K562 (cell line): ENCODE results near the gene WNT6. TPM values are rescaled to one million over a fixed set of nuclear protein-coding genes. Genes with fewer than 3 reads are reported as not detected.

Experiments
- ATAC-seq: fragments of 200-7000 bp; cut with Tn5 transposase; 3 replicates; pipeline ENCODE4 v1.9.1; 2020; ENCODE audit warnings: moderate library complexity
- BruUV-seq: library from RNA; stranded (reverse); fragments of 400-500 nt; replicated peaks from 2 replicates; lab custom pipeline; 2021; lab: Mats Ljungman, UMichigan
- CTCF ChIA-PET: fragments of 300-600 bp; formaldehyde crosslinking; extraction: SDS; loops from one replicate; lab custom pipeline; 2021; ENCODE audit warnings: low intra/inter-chr PET ratio; lab: Yijun Ruan, JAX
- POLR2A ChIA-PET: fragments of 300-600, 350-650 bp; sonication (Branson Sonifier 250); formaldehyde crosslinking; extraction: SDS; loops from one replicate; lab custom pipeline; 2021; ENCODE audit warnings: antibody characterized with exemption, inconsistent platforms; lab: Yijun Ruan, JAX
- DNase-seq, 4 experiments: peaks; one replicate each; pipeline versions ENCODE4 v3.0.0 to v3.0.0-alpha.2; 2011 to 2018; ENCODE audit warnings: low spot score in 3 of 4, mixed read lengths in 3 of 4; ENCODE audit errors: extremely low read depth in 1 of 4
- FAIRE-seq: peaks from 2 replicates; lab custom pipeline; 2011; peaks lifted over from hg19 to GRCh38; lab: Jason Lieb, UNC
- H2AFZ ChIP-seq: 2 replicates; pipeline ENCODE4 v1.6.0; 2011; ENCODE audit warnings: low read depth, low read length, control low read depth, inconsistent platforms
- H3K27ac ChIP-seq: fragments of 200-600 bp; 3 replicates; pipeline ENCODE4 v1.8.0; 2011; ENCODE audit warnings: low read depth, mild to moderate bottlenecking, control low read depth, inconsistent platforms, low read length, moderate library complexity, mixed read lengths; ENCODE audit errors: extremely low read depth
- H3K27me3 ChIP-seq, 2 experiments: fragments of 300-600 bp in 1 of 2; 2 replicates in 1 of 2; 3 replicates in 1 of 2; pipeline versions ENCODE4 v1.6.0 to v1.8.0; 2011; ENCODE audit warnings: inconsistent platforms in 2 of 2, low read length in 2 of 2, mild to moderate bottlenecking in 1 of 2, mixed read lengths in 1 of 2, moderate library complexity in 1 of 2; ENCODE audit not compliant: control insufficient read depth in 2 of 2, insufficient read depth in 2 of 2
- H3K36me3 ChIP-seq: fragments of 300-600 bp; 3 replicates; pipeline ENCODE4 v1.8.0; 2011; ENCODE audit warnings: mild to moderate bottlenecking, low read length, inconsistent platforms; ENCODE audit not compliant: control insufficient read depth, insufficient read depth
- H3K4me1 ChIP-seq, 2 experiments: fragments of 200-600 bp in 1 of 2; replicated peaks in 1 of 2; 2 replicates in 1 of 2; 3 replicates in 1 of 2; pipeline versions ENCODE4 v1.5.1 to v1.8.0; 2011; ENCODE audit warnings: inconsistent platforms in 2 of 2, low read length in 2 of 2, mild to moderate bottlenecking in 1 of 2, mixed read lengths in 1 of 2, moderate library complexity in 1 of 2; ENCODE audit not compliant: control insufficient read depth in 2 of 2, insufficient read depth in 2 of 2
- H3K4me2 ChIP-seq: 2 replicates; pipeline ENCODE4 v1.6.1; 2011; ENCODE audit warnings: low read length, control low read depth, inconsistent platforms, mixed read lengths; ENCODE audit not compliant: insufficient read depth
- H3K4me3 ChIP-seq: fragments of 200-600 bp; sonication (generic), shearing (Covaris generic); 2 replicates; pipeline ENCODE4 v1.5.1; 2016; ENCODE audit warnings: control low read depth, inconsistent platforms
- H3K79me2 ChIP-seq: fragments of 200-600 bp; 3 replicates; pipeline ENCODE4 v1.8.0; 2011; ENCODE audit warnings: low read length, inconsistent platforms; ENCODE audit not compliant: control insufficient read depth, insufficient read depth
- H3K9ac ChIP-seq, 2 experiments: 2 replicates each; pipeline versions ENCODE4 v1.6.0 to v1.6.1; 2011; ENCODE audit warnings: low read depth in 2 of 2, low read length in 2 of 2, control low read depth in 1 of 2, inconsistent platforms in 1 of 2, mild to moderate bottlenecking in 1 of 2, mixed read lengths in 1 of 2; ENCODE audit not compliant: insufficient read depth in 1 of 2
- H3K9me1 ChIP-seq: one replicate; pipeline ENCODE4 v1.6.0; 2011; ENCODE audit warnings: inconsistent platforms, mild to moderate bottlenecking, low read length, moderate library complexity; ENCODE audit not compliant: control insufficient read depth, insufficient read depth
- H3K9me3 ChIP-seq: replicated peaks from 2 replicates; pipeline ENCODE4 v1.5.1; 2011; ENCODE audit warnings: low read depth, low read length, inconsistent platforms; ENCODE audit not compliant: control insufficient read depth, insufficient read depth
- H4K20me1 ChIP-seq: replicated peaks from 2 replicates; pipeline ENCODE4 v1.6.1; 2011; ENCODE audit warnings: low read length, inconsistent platforms, mixed read lengths; ENCODE audit not compliant: control insufficient read depth, insufficient read depth
- E4F1 ChIP-seq: fragments of 250-450 bp; sonication (Bioruptor Pico); IDR thresholded peaks from 2 replicates; pipeline ENCODE4 v1.5.0; 2021; ENCODE audit warnings: mild to moderate bottlenecking, borderline replicate concordance
- EHMT2 ChIP-seq: fragments of 450-650 bp; IDR thresholded peaks from 2 replicates; pipeline ENCODE4 v1.6.1; 2018; ENCODE audit warnings: antibody characterized with exemption
- ELF2 ChIP-seq: fragments of 250-450 bp; sonication (Bioruptor Pico); IDR thresholded peaks from 2 replicates; pipeline ENCODE4 v1.5.0; 2021; ENCODE audit warnings: mild to moderate bottlenecking
- FOXM1 ChIP-seq, 2 experiments: fragments of 450-650 bp in 1 of 2; sonication (generic) in 1 of 2; formaldehyde crosslinking in 1 of 2; IDR thresholded peaks; 2 replicates each; pipeline versions ENCODE4 v1.6.1 to v1.9.0; 2017 to 2022; ENCODE audit warnings: low read depth in 2 of 2, mild to moderate bottlenecking in 2 of 2, missing genetic modification reagents in 1 of 2, moderate library complexity in 1 of 2
- HDAC2 ChIP-seq: fragments of 450-650 bp; IDR thresholded peaks from 2 replicates; pipeline ENCODE4 v1.6.1; 2016; ENCODE audit warnings: mild to moderate bottlenecking
- HNRNPLL ChIP-seq: fragments of 200-400 bp; formaldehyde crosslinking; IDR thresholded peaks from 2 replicates; pipeline ENCODE4 v1.6.1; 2017; ENCODE audit warnings: low read length, low read depth, mild to moderate bottlenecking; ENCODE audit not compliant: poor library complexity, severe bottlenecking
- JUN ChIP-seq, 2 experiments: sonication (generic) in 1 of 2; formaldehyde crosslinking in 1 of 2; IDR thresholded peaks; 2 replicates each; pipeline versions ENCODE4 v1.6.1 to v1.8.0; 2012 to 2022; ENCODE audit warnings: borderline replicate concordance in 2 of 2, mild to moderate bottlenecking in 2 of 2, improper control_type of control experiment in 1 of 2, low read depth in 1 of 2, low read length in 1 of 2, missing genetic modification reagents in 1 of 2
- NFIC ChIP-seq: fragments of 450-650 bp; IDR thresholded peaks from 2 replicates; pipeline ENCODE4 v1.6.1; 2017; ENCODE audit warnings: mild to moderate bottlenecking, inconsistent platforms
- PRMT5 ChIP-seq: sonication (generic); formaldehyde crosslinking; IDR thresholded peaks from 2 replicates; pipeline ENCODE4 v1.5.0; 2020; ENCODE audit warnings: missing genetic modification reagents
- SIN3B ChIP-seq: fragments of 450-650 bp; IDR thresholded peaks from 2 replicates; pipeline ENCODE4 v1.6.1; 2017; ENCODE audit warnings: low read depth, mild to moderate bottlenecking, moderate library complexity
- SMAD1 ChIP-seq: fragments of 150-350 bp; IDR thresholded peaks from 2 replicates; pipeline ENCODE4 v1.6.1; 2014; ENCODE audit warnings: low read length, low read depth; ENCODE audit not compliant: partially characterized antibody
- SPI1 ChIP-seq: IDR thresholded peaks from 2 replicates; pipeline ENCODE4 v1.6.1; 2011; ENCODE audit warnings: low read depth, low read length, control low read depth, borderline replicate concordance
- TAF9B ChIP-seq: fragments of 450-650 bp; IDR thresholded peaks from 2 replicates; pipeline ENCODE4 v1.6.1; 2018; ENCODE audit warnings: mild to moderate bottlenecking; ENCODE audit not compliant: partially characterized antibody
- TFAM ChIP-seq: fragments of 250-450 bp; sonication (Bioruptor Pico); conservative IDR thresholded peaks from 2 replicates; pipeline ENCODE4 v1.5.0; 2021; ENCODE audit warnings: mild to moderate bottlenecking, moderate library complexity
- ZNF274 ChIP-seq: IDR thresholded peaks from 2 replicates; pipeline ENCODE4 v1.6.1; 2011; ENCODE audit warnings: low read depth, mild to moderate bottlenecking, low read length, moderate library complexity, borderline replicate concordance
- ZNF436 ChIP-seq: fragments of 250-450, 450-650 bp; sonication (Bioruptor Pico); formaldehyde crosslinking; IDR thresholded peaks from 2 replicates; pipeline ENCODE4 v1.7.0; 2020; ENCODE audit warnings: mild to moderate bottlenecking
- WGBS: fragments of 100-300 bp; shearing (Covaris generic); methylation state at CpG from one replicate; pipeline ENCODE4 v1.1.6; 2016; ENCODE audit warnings: low coverage, mixed read lengths; ENCODE audit not compliant: insufficient coverage; ENCODE audit errors: missing lambda C conversion rate; 5-methylcytosine and 5-hydroxymethylcytosine counted together
- in situ Hi-C: fragments of 300-500 bp; cut with MboI; formaldehyde crosslinking; loops from 4 replicates; pipeline ENCODE4 v1.15.0; 2018; ENCODE audit warnings: inconsistent platforms, mixed read lengths
- intact Hi-C: fragments of 100-400 bp; cut with micrococcal nuclease; formaldehyde crosslinking; loops from 2 replicates; pipeline ENCODE4 v1.14.2; 2022
- polyA plus RNA-seq, 8 experiments: library from polyadenylated mRNA; depleted of rRNA in 4 of 8; stranded (reverse) in 5 of 8; unstranded in 3 of 8; fragments of >200 nt; fragmentation: Nextera tagmentation in 2 of 8; fragmentation: Illumina TruSeq in 1 of 8; extraction: Ambion mirVana in 2 of 8; extraction: Trizol in 1 of 8; gene quantifications; 2 replicates each; pipeline versions ENCODE4 v1.2.1 to v1.2.3, GENCODE V29; 2011 to 2014; ENCODE audit warnings: inconsistent platforms in 1 of 8, missing spikeins in 1 of 8
- total RNA-seq, 7 experiments: library from RNA; depleted of rRNA in 6 of 7; stranded (reverse); fragments of >200 nt in 6 of 7; fragmentation: Illumina TruSeq in 2 of 7; extraction: Trizol in 2 of 7; gene quantifications; 2 replicates each; pipeline versions ENCODE4 v1.2.1 to v1.2.3, GENCODE V29; 2011 to 2021; ENCODE audit warnings: low replicate concordance in 1 of 7
- TF ChIP-seq, protein P1 (sequence below): fragments of 450-650 bp; IDR thresholded peaks from 2 replicates; pipeline ENCODE4 v1.6.1; 2016; ENCODE audit warnings: low read depth, mild to moderate bottlenecking, moderate library complexity
- TF ChIP-seq, protein P2 (sequence below): fragments of 450-650 bp; formaldehyde crosslinking; IDR thresholded peaks from 2 replicates; pipeline ENCODE4 v1.4.0; 2020; ENCODE audit warnings: mild to moderate bottlenecking, moderate library complexity

The WNT6 gene
- total and polyA plus RNA-seq, 9 of the 15 experiments (the other 6 are each of a cell fraction or from before 2014, with no cell fraction given): not detected

- TF ChIP-seq TAF9B (no peak), EHMT2 (no peak), HNRNPLL (no peak), JUN (IDR thresholded peaks at IDR 0.05; ENCODE audit: borderline replicate concordance, low read depth, low read length) (no peak), JUN (CRISPR knock-in tag; IDR thresholded peaks at IDR 0.05; ENCODE audit: borderline replicate concordance) (no peak), SPI1 (no peak), HDAC2 (no peak)
Measured at GRCh38 chr2:218821605-218822211, 37.9 kb upstream of the WNT6 start (continued).

GRCh38 chr2:218822622-218823021, 37.0 kb upstream of the WNT6 start:
- Histone ChIP-seq H3K27ac (no peak overlapping the region), H3K79me2 (no peaks in the 10 kb centered on the region), H3K9me1 (no peaks in the 10 kb centered on the region), H3K36me3 (no peaks in the 10 kb centered on the region), H3K27me3 (peaks cover 11 to 49% of the 10 kb centered on the region in 2 experiments; a peak in 3 of 5 replicates), H3K4me2 (no peak overlapping the region), H4K20me1 (no peaks in the 10 kb centered on the region; the same call in 1 of the 2 replicates), H2AFZ (no peak overlapping the region), H3K9me3 (no peaks in the 10 kb centered on the region), H3K4me3 (no peak overlapping the region), H3K9ac (no peak overlapping the region), H3K4me1 (no peaks in the 10 kb centered on the region; a peak in 1 of 5 replicates)
- no peak for FAIRE-seq
- no peak for DNase-seq
- 2% methylated on average over 7 of the region's 7 CpGs for WGBS
- ChIA-PET POLR2A (no interaction called here), CTCF (no interaction called here)
- no peak for ATAC-seq
- intact Hi-C loops (no loop called here), in situ Hi-C loops (no loop called here)
- no TSS peak for BruUV-seq
- TF ChIP-seq PRMT5 (CRISPR knock-in tag): no peak
- TF ChIP-seq, protein P1, sequence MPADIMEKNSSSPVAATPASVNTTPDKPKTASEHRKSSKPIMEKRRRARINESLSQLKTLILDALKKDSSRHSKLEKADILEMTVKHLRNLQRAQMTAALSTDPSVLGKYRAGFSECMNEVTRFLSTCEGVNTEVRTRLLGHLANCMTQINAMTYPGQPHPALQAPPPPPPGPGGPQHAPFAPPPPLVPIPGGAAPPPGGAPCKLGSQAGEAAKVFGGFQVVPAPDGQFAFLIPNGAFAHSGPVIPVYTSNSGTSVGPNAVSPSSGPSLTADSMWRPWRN: no peak
- no peak for TF ChIP-seq ELF2 (CRISPR knock-in tag)
- TF ChIP-seq, protein P2, sequence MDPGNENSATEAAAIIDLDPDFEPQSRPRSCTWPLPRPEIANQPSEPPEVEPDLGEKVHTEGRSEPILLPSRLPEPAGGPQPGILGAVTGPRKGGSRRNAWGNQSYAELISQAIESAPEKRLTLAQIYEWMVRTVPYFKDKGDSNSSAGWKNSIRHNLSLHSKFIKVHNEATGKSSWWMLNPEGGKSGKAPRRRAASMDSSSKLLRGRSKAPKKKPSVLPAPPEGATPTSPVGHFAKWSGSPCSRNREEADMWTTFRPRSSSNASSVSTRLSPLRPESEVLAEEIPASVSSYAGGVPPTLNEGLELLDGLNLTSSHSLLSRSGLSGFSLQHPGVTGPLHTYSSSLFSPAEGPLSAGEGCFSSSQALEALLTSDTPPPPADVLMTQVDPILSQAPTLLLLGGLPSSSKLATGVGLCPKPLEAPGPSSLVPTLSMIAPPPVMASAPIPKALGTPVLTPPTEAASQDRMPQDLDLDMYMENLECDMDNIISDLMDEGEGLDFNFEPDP (CRISPR knock-in tag): no peak
- TF ChIP-seq ZNF436 (CRISPR knock-in tag): no peak
- no peak for TF ChIP-seq FOXM1 (IDR thresholded peaks at IDR 0.05; ENCODE audit: low read depth)
- TF ChIP-seq FOXM1 (CRISPR knock-in tag; IDR thresholded peaks at IDR 0.05; ENCODE audit: low read depth): no peak
- TF ChIP-seq NFIC: no peak
- no peak for TF ChIP-seq SMAD1
- TF ChIP-seq ZNF274: no peak
- TF ChIP-seq E4F1: no peak
- no peak for TF ChIP-seq TFAM (CRISPR knock-in tag)
- TF ChIP-seq SIN3B: no peak
